Endodermal cell (in vitro differentiated cells): ENCODE measurements around the gene IQCB1. TPM values are rescaled to one million over a fixed set of nuclear protein-coding genes. Genes with fewer than 3 reads are reported as not detected.
"Not testable (repeated sequence)": the region's sequence is repeated elsewhere in the genome, so short reads cannot be mapped to it uniquely, and the experiment has no call there.

ENCODE experiments used
- DNase-seq: peaks from one replicate; pipeline ENCODE4 v3.0.0-alpha.2; 2017
- H3K27ac ChIP-seq: 2 replicates; pipeline ENCODE4 v1.5.1; 2013; ENCODE audit warnings: mild to moderate bottlenecking, low read depth, low read length, moderate library complexity
- H3K27me3 ChIP-seq: 2 replicates; pipeline ENCODE4 v1.6.1; 2013; ENCODE audit warnings: mild to moderate bottlenecking, low read length, moderate library complexity; ENCODE audit not compliant: insufficient read depth, control insufficient read depth, poor library complexity, severe bottlenecking
- H3K36me3 ChIP-seq: 2 replicates; pipeline ENCODE4 v1.7.0; 2013; ENCODE audit warnings: mild to moderate bottlenecking, low read length, moderate library complexity; ENCODE audit not compliant: control insufficient read depth, insufficient read depth
- H3K4me1 ChIP-seq: one replicate; pipeline ENCODE4 v1.7.0; 2013; ENCODE audit warnings: low read length; ENCODE audit not compliant: control insufficient read depth, insufficient read depth
- H3K4me3 ChIP-seq: 2 replicates; pipeline ENCODE4 v1.5.1; 2013; ENCODE audit warnings: mild to moderate bottlenecking, low read length, moderate library complexity
- H3K9ac ChIP-seq: 2 replicates; pipeline ENCODE4 v1.6.1; 2013; ENCODE audit warnings: mild to moderate bottlenecking, low read length, moderate library complexity; ENCODE audit not compliant: poor library complexity, severe bottlenecking; ENCODE audit errors: extremely low read depth
- H3K9me3 ChIP-seq: 2 replicates; pipeline ENCODE4 v1.6.1; 2013; ENCODE audit warnings: mild to moderate bottlenecking, low read length, moderate library complexity; ENCODE audit not compliant: control insufficient read depth
- H3K27ac Mint-ChIP-seq: 2 replicates; pipeline ENCODE4 v1.8.0; 2020; ENCODE audit warnings: mixed read lengths
- H3K27me3 Mint-ChIP-seq: 2 replicates; pipeline ENCODE4 v1.8.0; 2021; ENCODE audit warnings: mild to moderate bottlenecking, mixed read lengths; ENCODE audit not compliant: insufficient read depth
- H3K36me3 Mint-ChIP-seq: 2 replicates; pipeline ENCODE4 v1.8.0; 2020; ENCODE audit warnings: low read depth, mixed read lengths
- H3K4me1 Mint-ChIP-seq: 2 replicates; pipeline ENCODE4 v1.8.0; 2020; ENCODE audit warnings: mixed read lengths
- H3K4me3 Mint-ChIP-seq: 2 replicates; pipeline ENCODE4 v1.8.0; 2020; ENCODE audit warnings: mild to moderate bottlenecking, moderate library complexity, mixed read lengths
- H3K9me3 Mint-ChIP-seq: 2 replicates; pipeline ENCODE4 v1.8.0; 2020; ENCODE audit warnings: mild to moderate bottlenecking, mixed read lengths
- WGBS, 2 experiments: methylation state at CpG; one replicate each; pipeline versions ENCODE4 v1.1.5 to v1.1.7; 2013; ENCODE audit warnings: missing lambda C conversion rate in 2 of 2, mixed read lengths in 1 of 2; ENCODE audit not compliant: insufficient coverage in 1 of 2, insufficient read length in 1 of 2; 5-methylcytosine and 5-hydroxymethylcytosine counted together
- total RNA-seq, 2 donors: library from RNA; stranded (reverse); fragmentation: NEBNext Ultra II Directional in 1 of 2; extraction: Animal tissue kit (Norgen Biotek cat#: 25700) in 1 of 2; gene quantifications; 2 replicates in 1 of 2; 3 replicates in 1 of 2; pipeline ENCODE4 v1.2.1, GENCODE V29; 2021
- TF ChIP-seq, protein P1 (sequence below): fragments of 200-600 bp; sonication (generic); conservative IDR thresholded peaks from 2 replicates; pipeline ENCODE4 v1.5.0; 2021; ENCODE audit warnings: antibody characterized with exemption, mild to moderate bottlenecking

IQCB1 gene
- total RNA-seq, 2 donors from 2014 or later = 35.2 to 44.5 TPM

GRCh38 chr3:121793078-121793477 is 41.8 kb downstream of the IQCB1 start:
- DNase-seq = no peak
- Histone ChIP-seq H3K9me3 (no peaks in the 10 kb centered on the region), H3K27me3 (no peaks in the 10 kb centered on the region), H3K36me3 (peaks cover 68% of the 10 kb centered on the region), H3K4me1 (no peaks in the 10 kb centered on the region), H3K4me3 (no peak overlapping the region), H3K27ac (no peak overlapping the region), H3K9ac (no peak overlapping the region)
- TF ChIP-seq, protein P1, sequence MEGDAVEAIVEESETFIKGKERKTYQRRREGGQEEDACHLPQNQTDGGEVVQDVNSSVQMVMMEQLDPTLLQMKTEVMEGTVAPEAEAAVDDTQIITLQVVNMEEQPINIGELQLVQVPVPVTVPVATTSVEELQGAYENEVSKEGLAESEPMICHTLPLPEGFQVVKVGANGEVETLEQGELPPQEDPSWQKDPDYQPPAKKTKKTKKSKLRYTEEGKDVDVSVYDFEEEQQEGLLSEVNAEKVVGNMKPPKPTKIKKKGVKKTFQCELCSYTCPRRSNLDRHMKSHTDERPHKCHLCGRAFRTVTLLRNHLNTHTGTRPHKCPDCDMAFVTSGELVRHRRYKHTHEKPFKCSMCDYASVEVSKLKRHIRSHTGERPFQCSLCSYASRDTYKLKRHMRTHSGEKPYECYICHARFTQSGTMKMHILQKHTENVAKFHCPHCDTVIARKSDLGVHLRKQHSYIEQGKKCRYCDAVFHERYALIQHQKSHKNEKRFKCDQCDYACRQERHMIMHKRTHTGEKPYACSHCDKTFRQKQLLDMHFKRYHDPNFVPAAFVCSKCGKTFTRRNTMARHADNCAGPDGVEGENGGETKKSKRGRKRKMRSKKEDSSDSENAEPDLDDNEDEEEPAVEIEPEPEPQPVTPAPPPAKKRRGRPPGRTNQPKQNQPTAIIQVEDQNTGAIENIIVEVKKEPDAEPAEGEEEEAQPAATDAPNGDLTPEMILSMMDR = no peak
- Mint-ChIP-seq H3K27me3 (no peaks in the 10 kb centered on the region), H3K9me3 (no peaks in the 10 kb centered on the region), H3K4me3 (no peak overlapping the region), H3K4me1 (no peaks in the 10 kb centered on the region), H3K27ac (no peak overlapping the region), H3K36me3 (peaks cover 33% of the 10 kb centered on the region)
- 94 to 100% methylated on average over 3 of the region's 3 CpGs for WGBS, 2 experiments

GRCh38 chr3:121786485-121786884 is 48.4 kb downstream of the IQCB1 start:
- Histone ChIP-seq H3K9ac (no peak overlapping the region), H3K27ac (no peak overlapping the region), H3K36me3 (peaks cover 69% of the 10 kb centered on the region), H3K4me3 (no peak overlapping the region), H3K9me3 (no peaks in the 10 kb centered on the region), H3K4me1 (no peaks in the 10 kb centered on the region), H3K27me3 (no peaks in the 10 kb centered on the region)
- Mint-ChIP-seq H3K36me3 (peaks cover 42% of the 10 kb centered on the region), H3K4me3 (no peak overlapping the region), H3K9me3 (no peaks in the 10 kb centered on the region), H3K27ac (no peak overlapping the region), H3K4me1 (no peaks in the 10 kb centered on the region), H3K27me3 (no peaks in the 10 kb centered on the region)
- TF ChIP-seq, protein P1 = no peak
- no peak for DNase-seq
- 83 to 95% methylated on average over 1 to 2 of the region's 2 CpGs for WGBS, 2 experiments

DNA sequence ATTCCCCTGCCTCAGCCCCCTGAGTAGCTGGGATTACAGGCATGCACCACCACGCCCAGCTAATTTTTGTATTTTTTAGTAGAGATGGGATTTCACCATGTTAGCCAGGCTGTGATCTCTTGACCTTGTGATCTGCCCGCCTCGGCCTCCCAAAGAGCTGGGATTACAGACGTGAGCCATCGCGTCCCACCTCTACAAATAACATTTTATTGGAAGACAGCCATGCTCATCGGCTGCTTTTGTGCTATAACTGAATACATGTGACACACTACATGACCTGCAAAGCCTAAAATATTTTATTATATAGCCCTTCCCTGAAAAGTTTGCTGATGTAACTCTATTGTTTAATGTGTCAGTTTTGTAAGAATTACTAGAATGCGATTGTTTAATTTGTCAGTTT is 52.1 kb downstream of the IQCB1 start:
- H3K9ac ChIP-seq, H3K27me3 ChIP-seq, H3K4me1 Mint-ChIP-seq, H3K27ac ChIP-seq, H3K4me3 Mint-ChIP-seq, H3K4me3 ChIP-seq, H3K27me3 Mint-ChIP-seq, H3K9me3 ChIP-seq, H3K27ac Mint-ChIP-seq, H3K9me3 Mint-ChIP-seq, DNase-seq, H3K4me1 ChIP-seq: not testable (repeated sequence)
- 50 to 84% methylated on average over 2 to 8 of the region's 8 CpGs for WGBS, 2 experiments
- H3K36me3 ChIP-seq = peaks cover 76% of the 10 kb centered on the region
- peaks cover 42% of the 10 kb centered on the region for H3K36me3 Mint-ChIP-seq

DNA sequence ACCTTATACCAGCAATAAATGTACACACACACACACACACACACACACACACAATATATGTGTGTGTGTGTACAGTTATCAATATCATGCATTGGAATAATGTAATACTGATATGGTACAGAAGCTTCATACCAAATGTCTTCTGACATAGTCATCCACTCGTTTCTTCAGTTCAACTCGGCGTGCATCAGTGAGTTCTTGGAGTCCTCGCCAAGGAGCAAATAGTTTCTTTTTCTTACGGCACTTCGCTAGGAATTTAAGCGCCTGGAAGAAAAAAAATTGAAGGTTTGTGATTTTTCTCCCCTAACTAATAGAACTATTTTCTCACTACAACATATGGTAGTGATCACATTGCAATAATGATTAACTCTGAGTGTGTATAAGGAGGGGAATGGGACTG is 53.2 kb downstream of the IQCB1 start:
- H3K4me1 Mint-ChIP-seq = no peaks in the 10 kb centered on the region
- no peaks in the 10 kb centered on the region for H3K27me3 ChIP-seq
- no peak for DNase-seq
- no peak overlapping the region for H3K9ac ChIP-seq
- TF ChIP-seq, protein P1 = no peak
- 99 to 100% methylated on average over 3 to 7 of the region's 7 CpGs for WGBS, 2 experiments
- H3K27ac Mint-ChIP-seq = no peak overlapping the region
- no peak overlapping the region for H3K4me3 ChIP-seq
- H3K9me3 Mint-ChIP-seq = no peaks in the 10 kb centered on the region
- H3K4me3 Mint-ChIP-seq = no peak overlapping the region
- no peaks in the 10 kb centered on the region for H3K27me3 Mint-ChIP-seq
- H3K4me1 ChIP-seq = no peaks in the 10 kb centered on the region
- no peak overlapping the region for H3K27ac ChIP-seq
- H3K36me3 ChIP-seq = peaks cover 80% of the 10 kb centered on the region
- no peaks in the 10 kb centered on the region for H3K9me3 ChIP-seq
- H3K36me3 Mint-ChIP-seq = peaks cover 39% of the 10 kb centered on the region

DNA sequence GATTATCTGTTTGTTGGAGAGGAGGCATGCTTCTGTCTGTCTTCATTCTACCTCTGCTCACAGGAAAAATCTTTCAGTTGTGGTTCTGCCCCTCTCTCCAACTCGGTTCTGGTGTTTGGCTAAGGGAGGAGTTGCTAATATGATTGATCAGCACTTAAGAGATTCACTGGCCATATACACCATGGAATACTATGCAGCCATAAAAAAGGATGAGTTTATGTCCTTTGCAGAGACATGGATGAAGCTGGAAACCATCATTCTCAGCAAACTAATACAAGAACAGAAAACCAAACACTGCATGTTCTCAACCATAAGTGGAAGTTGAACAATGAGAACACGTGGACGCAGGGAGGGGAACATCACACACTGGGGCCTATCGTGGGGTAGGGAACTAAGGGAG is 59.8 kb downstream of the IQCB1 start:
- not testable (repeated sequence) for H3K27ac Mint-ChIP-seq, H3K27me3 ChIP-seq, H3K9me3 Mint-ChIP-seq, H3K4me1 Mint-ChIP-seq, H3K4me3 ChIP-seq, H3K27me3 Mint-ChIP-seq, DNase-seq, H3K9ac ChIP-seq, H3K9me3 ChIP-seq, H3K4me3 Mint-ChIP-seq, H3K4me1 ChIP-seq, H3K27ac ChIP-seq
- peaks cover 66% of the 10 kb centered on the region for H3K36me3 Mint-ChIP-seq
- peaks cover 73% of the 10 kb centered on the region for H3K36me3 ChIP-seq
- 90% methylated on average over 4 of the region's 4 CpGs; no CpG with 5 or more reads in 1 of the 2 experiments for WGBS, 2 experiments
